Heart left ventricle (tissue), 16 donors: ENCODE data around the gene NAALADL2. TPM values are rescaled to one million over a fixed set of nuclear protein-coding genes. Genes with fewer than 3 reads are reported as not detected.

Experiments
- ATAC-seq, 4 donors: fragments of 200-7000 bp; cut with Tn5 transposase; one replicate each; pipeline ENCODE4 v1.9.1; 2020 to 2022; ENCODE audit warnings: moderate library complexity in 4 of 4, mild to moderate bottlenecking in 3 of 4, moderate number of reproducible peaks in 1 of 4
- DNase-seq, 5 donors: peaks; one replicate each; pipeline ENCODE4 v3.0.0-alpha.2; 2020
- H3K27ac ChIP-seq, 12 donors: fragments of 200-600 bp; sonication (generic) in 4 of 12; one replicate each; pipeline versions ENCODE4 v1.5.0 to v1.8.0; 2016 to 2022; ENCODE audit warnings: mild to moderate bottlenecking in 2 of 12
- H3K27me3 ChIP-seq, 9 donors: fragments of 200-600 bp; sonication (generic) in 2 of 9; one replicate each; pipeline versions ENCODE4 v1.5.1 to v1.8.0; 2016 to 2022; ENCODE audit warnings: mild to moderate bottlenecking in 3 of 9
- H3K36me3 ChIP-seq, 9 donors: fragments of 200-600 bp; sonication (generic) in 2 of 9; one replicate each; pipeline versions ENCODE4 v1.5.0 to v1.8.0; 2018 to 2022; ENCODE audit warnings: mild to moderate bottlenecking in 2 of 9
- H3K4me1 ChIP-seq, 12 donors: fragments of 200-600 bp; sonication (generic) in 4 of 12; one replicate each; pipeline versions ENCODE4 v1.5.0 to v1.8.0; 2016 to 2022; ENCODE audit warnings: mild to moderate bottlenecking in 3 of 12
- H3K4me3 ChIP-seq, 12 donors: fragments of 200-600 bp; sonication (generic) in 4 of 12; one replicate each; pipeline versions ENCODE4 v1.5.0 to v1.8.0; 2017 to 2022; ENCODE audit warnings: mild to moderate bottlenecking in 9 of 12, moderate library complexity in 4 of 12
- H3K9me3 ChIP-seq, 12 donors: fragments of 200-600 bp; sonication (generic) in 4 of 12; one replicate each; pipeline versions ENCODE4 v1.5.0 to v1.8.0; 2016 to 2022; ENCODE audit warnings: mild to moderate bottlenecking in 1 of 12
- POLR2A ChIP-seq, 2 donors: fragments of 450-650 bp; IDR thresholded peaks; one replicate each; pipeline ENCODE4 v1.6.1; 2017; ENCODE audit warnings: antibody characterized with exemption in 2 of 2, mild to moderate bottlenecking in 2 of 2, moderate library complexity in 2 of 2
- whole genome bisulfite sequencing, 4 donors: extraction: QIAGEN DNeasy Blood & Tissue Kit in 2 of 4; methylation state at CpG; one replicate each; pipeline versions ENCODE4 v1.1.5 to v1.1.7; 2013 to 2018; 5-methylcytosine and 5-hydroxymethylcytosine counted together
- intact Hi-C, 10 donors: fragments of 100-400 bp; cut with DNase I; formaldehyde crosslinking; loops; one replicate each; pipeline versions ENCODE4 v1.11.1 to v1.14.2; 2022
- polyA plus RNA-seq, 2 donors: library from polyadenylated mRNA; stranded (reverse); fragments of 200-250 nt; gene quantifications; one replicate each; pipeline ENCODE4 v1.2.3, GENCODE V29; 2013
- total RNA-seq, 9 donors: library from RNA; depleted of rRNA in 2 of 9; stranded (reverse); fragments of >200 nt in 2 of 9; fragmentation: NEBNext Ultra II Directional in 3 of 9; extraction: Animal tissue kit (Norgen Biotek cat#: 25700) in 3 of 9; gene quantifications; one replicate each; pipeline versions ENCODE4 v1.1.0 to v1.2.4, GENCODE V29; 2016 to 2023
- TF ChIP-seq, protein P1 (sequence below), 12 donors: fragments of 200-600 bp; sonication (generic) in 4 of 12; IDR thresholded peaks; one replicate each; pipeline versions ENCODE4 v1.5.0 to v1.8.0; 2018 to 2022; ENCODE audit warnings: antibody characterized with exemption in 12 of 12, mild to moderate bottlenecking in 5 of 12
- donor health status: ischemic (EF 13 %, LVEDD 7.1; RV severe dilation, severe dysfunction).
- donor health status: healthy with polysubstance abuse.
- donor health status: DM: no; HTN: yes; CAD: no.
- donor health status: DM: no; HTN: no; CAD: no.
- donor health status: ischemic (EF 25% LVEDD 6.9; RV normal size, moderate dysfunction).
- donor health status: ischemic (EF 25% LVEDD 5.7; RV mildly dilated, moderate dysfunction).
- donor health status: healthy.
- donor health status: DM: yes; HTN: yes; CAD: no.
- donor health status: ischemic (EF 35%, LVEDD 5.7; RV mildly dilated, moderate dysfunction).
- donor health status: nonischemic (EF 11% LVEDD 7.7; RV severe dilation, severe dysfunction).
- donor health status: DM: yes; HTN: yes; CAD: no.
- donor health status: PGD.
- donor health status: ischemic (EF 29% LVEDD 5.4; RV normal size, mild dysfunction).
- donor health status: nonischemic (EF 23%, LVEDD 6.1; RV moderate dilation, normal function).

The NAALADL2 gene
- total and polyA plus RNA-seq, 11 donors = 0.23 to 8.5 (median 3.0) TPM

DNA sequence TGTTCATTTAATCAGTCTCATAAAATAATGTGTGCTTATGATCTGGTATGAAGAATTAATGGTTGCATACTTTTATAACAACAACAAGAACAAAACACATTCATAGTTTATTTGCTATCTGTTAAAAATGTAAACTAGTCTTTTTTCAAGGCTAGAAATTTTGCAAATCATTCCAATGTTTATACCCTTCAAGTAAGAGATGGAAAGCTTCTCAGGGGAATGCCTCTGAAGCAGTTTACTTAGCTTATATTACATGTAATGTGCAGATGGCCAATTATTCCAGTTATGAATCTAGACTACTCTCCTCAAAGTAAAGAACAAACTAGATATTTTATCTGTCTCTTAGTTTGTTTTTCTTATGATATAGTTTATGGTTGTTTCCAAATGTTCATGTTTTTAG lies 575.4 kb downstream of the NAALADL2 start:
- H3K9me3 ChIP-seq = peaks cover 0 to 17% (median 0%) of the 10 kb centered on the region in 12 donors
- TF ChIP-seq POLR2A (IDR thresholded peaks at IDR 0.05) = no peak
- TF ChIP-seq, protein P1, sequence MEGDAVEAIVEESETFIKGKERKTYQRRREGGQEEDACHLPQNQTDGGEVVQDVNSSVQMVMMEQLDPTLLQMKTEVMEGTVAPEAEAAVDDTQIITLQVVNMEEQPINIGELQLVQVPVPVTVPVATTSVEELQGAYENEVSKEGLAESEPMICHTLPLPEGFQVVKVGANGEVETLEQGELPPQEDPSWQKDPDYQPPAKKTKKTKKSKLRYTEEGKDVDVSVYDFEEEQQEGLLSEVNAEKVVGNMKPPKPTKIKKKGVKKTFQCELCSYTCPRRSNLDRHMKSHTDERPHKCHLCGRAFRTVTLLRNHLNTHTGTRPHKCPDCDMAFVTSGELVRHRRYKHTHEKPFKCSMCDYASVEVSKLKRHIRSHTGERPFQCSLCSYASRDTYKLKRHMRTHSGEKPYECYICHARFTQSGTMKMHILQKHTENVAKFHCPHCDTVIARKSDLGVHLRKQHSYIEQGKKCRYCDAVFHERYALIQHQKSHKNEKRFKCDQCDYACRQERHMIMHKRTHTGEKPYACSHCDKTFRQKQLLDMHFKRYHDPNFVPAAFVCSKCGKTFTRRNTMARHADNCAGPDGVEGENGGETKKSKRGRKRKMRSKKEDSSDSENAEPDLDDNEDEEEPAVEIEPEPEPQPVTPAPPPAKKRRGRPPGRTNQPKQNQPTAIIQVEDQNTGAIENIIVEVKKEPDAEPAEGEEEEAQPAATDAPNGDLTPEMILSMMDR (IDR thresholded peaks at IDR 0.05) = no peak
- H3K36me3 ChIP-seq = no peaks in the 10 kb centered on the region
- intact Hi-C loops = no loop called here
- H3K27me3 ChIP-seq = no peaks in the 10 kb centered on the region
- DNase-seq = no peak
- ATAC-seq = no peak
- no peak overlapping the region for H3K27ac ChIP-seq
- no peak overlapping the region for H3K4me3 ChIP-seq
- peaks cover 0 to 6% (median 0%) of the 10 kb centered on the region in 12 donors for H3K4me1 ChIP-seq

DNA sequence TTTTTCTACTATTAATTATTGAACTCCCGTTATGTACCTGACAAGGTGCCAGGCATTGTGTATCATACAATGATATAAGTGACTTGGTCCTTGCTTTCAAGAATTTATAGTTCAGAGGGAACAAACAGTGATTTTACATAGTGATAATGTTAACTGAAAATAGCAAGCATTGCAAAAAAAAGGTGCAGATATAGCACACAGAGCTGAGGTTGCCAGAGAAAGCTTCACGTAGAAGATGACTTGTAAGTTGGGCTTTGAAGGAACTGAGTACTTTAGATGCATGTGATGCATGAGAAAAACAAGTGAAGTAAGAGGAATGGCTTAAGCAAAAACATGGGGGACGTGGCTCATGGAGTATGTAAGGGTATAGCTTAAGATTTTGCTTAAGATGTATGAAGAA lies 584.5 kb downstream of the NAALADL2 start:
- intact Hi-C loops = no loop called here
- 80 to 82% (median 80%) methylated on average over 3 of the region's 3 CpGs for WGBS, 4 donors
- H3K27me3 ChIP-seq = no peaks in the 10 kb centered on the region
- H3K27ac ChIP-seq = no peak overlapping the region
- peaks cover 0 to 14% (median 0%) of the 10 kb centered on the region in 12 donors for H3K9me3 ChIP-seq
- H3K36me3 ChIP-seq = no peaks in the 10 kb centered on the region
- H3K4me3 ChIP-seq = no peak overlapping the region
- TF ChIP-seq, protein P1 (IDR thresholded peaks at IDR 0.05) = no peak
- TF ChIP-seq POLR2A (IDR thresholded peaks at IDR 0.05) = no peak
- no peak for DNase-seq
- no peak for ATAC-seq
- no peaks in the 10 kb centered on the region for H3K4me1 ChIP-seq

DNA sequence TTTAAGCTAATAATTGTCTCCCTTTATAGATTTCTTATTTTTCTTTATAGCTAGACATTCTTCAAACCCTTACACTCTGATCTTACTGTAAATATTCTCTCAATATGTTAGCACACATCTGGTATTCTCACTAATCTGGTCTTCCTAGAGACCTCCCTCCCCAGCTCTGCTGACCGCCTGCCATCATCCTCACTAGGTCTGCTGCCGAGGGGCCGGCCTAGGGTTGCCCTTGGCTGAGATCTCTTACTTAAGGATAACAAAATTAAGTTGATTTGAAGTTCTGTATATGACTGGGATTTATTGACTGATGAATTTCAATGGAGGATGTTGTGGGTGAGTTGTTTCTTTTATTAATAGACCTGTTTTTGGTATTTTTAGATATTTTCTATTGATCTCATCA lies 586.6 kb downstream of the NAALADL2 start:
- WGBS, 4 donors = 87 to 94% (median 92%) methylated on average over 3 of the region's 3 CpGs
- Histone ChIP-seq H3K4me1 (no peaks in the 10 kb centered on the region), H3K4me3 (no peak overlapping the region), H3K36me3 (no peaks in the 10 kb centered on the region), H3K27ac (no peak overlapping the region), H3K9me3 (peaks cover 0 to 1% (median 0%) of the 10 kb centered on the region in 12 donors), H3K27me3 (no peaks in the 10 kb centered on the region)
- TF ChIP-seq, protein P1 (IDR thresholded peaks at IDR 0.05) = no peak
- DNase-seq (no peak), ATAC-seq (no peak)
- intact Hi-C loops = no loop called here

DNA sequence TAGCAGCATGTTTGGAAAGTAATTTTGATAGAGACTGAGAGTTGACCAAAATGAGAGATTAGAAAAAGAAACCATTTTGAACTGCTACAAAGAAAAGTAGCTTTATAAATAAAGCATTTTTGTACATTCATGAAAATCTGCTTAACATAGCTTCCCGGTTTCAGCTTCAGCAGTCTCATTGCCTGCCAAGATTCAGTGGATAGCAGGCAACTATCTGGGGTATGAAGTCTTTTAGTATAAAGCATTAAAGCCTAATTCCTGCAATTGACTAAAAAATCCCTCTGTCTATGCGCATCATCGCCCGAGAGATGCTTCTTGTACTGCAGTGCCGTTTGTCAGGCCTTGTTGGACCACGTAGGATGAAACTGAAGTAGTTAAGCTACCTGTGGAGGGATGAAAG lies 588.4 kb downstream of the NAALADL2 start:
- Histone ChIP-seq H3K36me3 (no peaks in the 10 kb centered on the region), H3K27me3 (no peaks in the 10 kb centered on the region), H3K9me3 (no peaks in the 10 kb centered on the region), H3K27ac (no peak overlapping the region), H3K4me1 (no peaks in the 10 kb centered on the region), H3K4me3 (no peak overlapping the region)
- intact Hi-C loops = no loop called here
- ATAC-seq = no peak
- TF ChIP-seq, protein P1 (IDR thresholded peaks at IDR 0.05) = no peak
- no peak for TF ChIP-seq POLR2A (IDR thresholded peaks at IDR 0.05)
- no peak for DNase-seq
- WGBS, 4 donors = 80 to 91% (median 86%) methylated on average over 6 of the region's 6 CpGs
